ENCODE results near the gene RPL27A. TPM values are rescaled to one million over a fixed set of nuclear protein-coding genes. Genes with fewer than 3 reads are reported as not detected.
A peak's percentile ranks its signal among the peaks of the same experiment; 100 is the strongest.

The RPL27A gene
- 1,756 and 1,761 TPM in 2 replicates for total RNA-seq (2021; fragmentation: NEBNext Ultra II Directional; extraction: Animal tissue kit (Norgen Biotek cat#: 25700))
- 1,777 and 1,837 TPM in 2 replicates for polyA plus RNA-seq (2011; rRNA removed)
- 2,449 TPM for polyA plus RNA-seq (2011; cell fraction: cytosol; rRNA removed)
- polyA plus RNA-seq (2011; cell fraction: nucleus; rRNA removed) = 879 TPM
- 2,701 to 2,826 TPM (median 2,726 TPM) in 4 replicates for polyA plus RNA-seq (2012, experiment 1 of 2)
- polyA plus RNA-seq (2012, experiment 2 of 2) = 37,839 TPM
- polyA plus RNA-seq (2013, experiment 1 of 2) = 2,237 TPM
- polyA plus RNA-seq (2013, experiment 2 of 2) = 2,283 TPM
- polyA minus RNA-seq (2011; rRNA and poly(A)+ RNA removed) = 410 and 445 TPM in 2 replicates
- 498 TPM for polyA minus RNA-seq (2011; cell fraction: cytosol; rRNA and poly(A)+ RNA removed)
- 541 TPM for polyA minus RNA-seq (2011; cell fraction: nucleus; rRNA and poly(A)+ RNA removed)
- long read RNA-seq, experiment 1, full-length matches to known transcripts = 2,264 of 2,389 reads
- long read RNA-seq, experiment 1, partial matches to known transcripts = 70 of 2,389 reads
- long read RNA-seq, experiment 1, other reads (novel, unspliced or antisense) = 55 of 2,389 reads
- long read RNA-seq, experiment 2, full-length matches to known transcripts = 21 of 23 reads
- long read RNA-seq, experiment 2, partial matches to known transcripts = 0 of 23 reads
- long read RNA-seq, experiment 2, other reads (novel, unspliced or antisense) = 2 of 23 reads

GRCh38 chr11:8682303-8683114 is at the start of gene RPL27A, which contains the start of gene TRIM66:
Gene RPL27A, plus strand, starts transcription at chr11:8682792. Its CDS starts 22 bp downstream, at chr11:8682814.
Gene TRIM66, minus strand, starts transcription at chr11:8682665. Its CDS starts 10,391 bp downstream, at chr11:8672274.
- H3K14ac ChIP-seq (ENCODE audit: insufficient read length) = peak within 1 kb of the TSS; percentile 37
- no peak within 1 kb of the TSS for H2BK120ac ChIP-seq (replicated peaks; ENCODE audit: low read depth, low read length)
- WGBS, 2 experiments (ENCODE audit: extremely low coverage in 1 of 2, insufficient coverage in 1 of 2, insufficient read length in 1 of 2, insufficient replicate concordance in 2 of 2, low coverage in 1 of 2, low lambda C conversion rate in 2 of 2, missing lambda C conversion rate in 1 of 2) = 2% methylated on average over 51 of the region's 67 CpGs; no CpG with 5 or more reads in 1 of the 2 experiments
- H3K79me1 ChIP-seq (ENCODE audit: low read depth, low read length) = 0 out of 2 replicates have a peak, but pooled peaks cover 4% of the 10 kb centered on the region
- DNase-seq (ENCODE audit: low read depth in 1 of 2, low spot score in 2 of 2) (peak; percentile 82 to 100), FAIRE-seq (peak; percentile 7)
- H2BK20ac ChIP-seq (ENCODE audit: low read length) = no peak within 1 kb of the TSS
- peak within 1 kb of the TSS; percentile 98 for H3K4ac ChIP-seq (replicated peaks; ENCODE audit: insufficient read length, low read depth, low read length)
- no peaks in the 10 kb centered on the region for H3K27me3 ChIP-seq (replicated peaks in 1 of 4; ENCODE audit: control insufficient read depth in 3 of 4, extremely low read depth in 1 of 4, insufficient read depth in 3 of 4, low read length in 3 of 4)
- H3K18ac ChIP-seq (ENCODE audit: extremely low read depth, low read length) = peak within 1 kb of the TSS; percentile 100
- peak within 1 kb of the TSS; percentile 88 for H2AK5ac ChIP-seq (ENCODE audit: low read depth, low read length)
- no peaks in the 10 kb centered on the region for H3K9me3 ChIP-seq (ENCODE audit: insufficient read depth in 2 of 2, low read depth in 1 of 2, low read length in 1 of 2)
- peaks cover 8 to 32% of the 10 kb centered on the region in 2 experiments for H3K79me2 ChIP-seq (ENCODE audit: control insufficient read depth in 1 of 2, insufficient read depth in 2 of 2, low read length in 2 of 2)
- H3K4me3 ChIP-seq (ENCODE audit: extremely low read depth in 1 of 4, insufficient read depth in 2 of 4, low read depth in 3 of 4, low read length in 4 of 4) = peak within 1 kb of the TSS; percentile 87 to 98 (median 97)
- H3K36me3 ChIP-seq (ENCODE audit: control insufficient read depth in 2 of 4, insufficient read depth in 4 of 4, low read length in 3 of 4) = peaks cover 17 to 43% (median 33%) of the 10 kb centered on the region in 4 experiments
- H3K23me2 ChIP-seq (ENCODE audit: low read depth, low read length) = peaks cover 10% of the 10 kb centered on the region
- peak within 1 kb of the TSS; percentile 99; the same call in 1 of the 2 replicates for H4K8ac ChIP-seq (ENCODE audit: extremely low read depth, insufficient read depth, low read length)
- peaks cover 0 to 8% (median 2%) of the 10 kb centered on the region in 4 experiments; a peak in 4 of 7 replicates for H3K4me1 ChIP-seq (replicated peaks in 1 of 4; ENCODE audit: control insufficient read depth in 3 of 4, insufficient read depth in 4 of 4, low read length in 3 of 4)
- peak within 1 kb of the TSS; percentile 88 to 99 for H3K4me2 ChIP-seq (ENCODE audit: insufficient read depth in 1 of 2, low read depth in 2 of 2, low read length in 2 of 2)
- peak within 1 kb of the TSS; percentile 95 for H3K56ac ChIP-seq (replicated peaks; ENCODE audit: insufficient read length, low read depth, low read length)
- ChIA-PET CTCF (ENCODE audit: partially characterized antibody) (interaction anchor here (0.6 to 2.0 kb wide), 9 partner anchors 11 to 1575 kb away, joined by 3 to 5 read pairs (median 3); a partner anchor contains a TSS), POLR2A (ENCODE audit: partially characterized antibody) (interaction anchor here (0.7 to 8.5 kb wide), 61 partner anchors 10 to 703 kb away, joined by 3 to 143 read pairs (median 4); partner anchors contain the start of gene STK33)
- H3K23ac ChIP-seq (ENCODE audit: insufficient read length) = no peak within 1 kb of the TSS
- H2AFZ ChIP-seq (ENCODE audit: low read length) = no peak within 1 kb of the TSS
- peak within 1 kb of the TSS; percentile 96 for H3K27ac ChIP-seq (ENCODE audit: low read depth, low read length)
- peak within 1 kb of the TSS; percentile 98 to 99 (median 98) for H3K9ac ChIP-seq (replicated peaks in 1 of 4; ENCODE audit: extremely low read depth in 1 of 4, low read depth in 3 of 4, low read length in 3 of 4)
- H4K20me1 ChIP-seq (replicated peaks in 1 of 2; ENCODE audit: control insufficient read depth in 1 of 2, insufficient read depth in 2 of 2, low read length in 2 of 2) = peaks cover 0 to 14% of the 10 kb centered on the region in 2 experiments
- peak within 1 kb of the TSS; percentile 98 for H2BK5ac ChIP-seq (ENCODE audit: low read depth, low read length)
- H2BK12ac ChIP-seq (ENCODE audit: low read depth, low read length) = peak within 1 kb of the TSS; percentile 90
- H4K5ac ChIP-seq (ENCODE audit: insufficient read length, low read depth, low read length) = peak within 1 kb of the TSS; percentile 99
- 0 out of 2 replicates have a peak within 1 kb of the TSS, but pooled peaks have one; percentile 11 for H2BK15ac ChIP-seq (ENCODE audit: low read length)
- peak within 1 kb of the TSS; percentile 99 for H4K91ac ChIP-seq (replicated peaks; ENCODE audit: insufficient read length, low read length)
- TF ChIP-seq NANOG (IDR thresholded peaks at IDR 0.05; ENCODE audit: insufficient read depth, low read depth, low read length, poor library complexity, severe bottlenecking) (peak; percentile 26), SP1 (IDR thresholded peaks at IDR 0.05; ENCODE audit: low read depth, low read length) (peak; percentile 57; the same call in 1 of the 2 replicates), SRF (IDR thresholded peaks at IDR 0.05; ENCODE audit: low read depth, low read length) (no peak), SIN3A (conservative IDR thresholded peaks at IDR 0.05 in 1 of 2, IDR thresholded peaks at IDR 0.05 in 1 of 2; ENCODE audit: low read depth in 1 of 2, low read length in 2 of 2) (peak; percentile 26 to 61; a peak in 1 of 4 replicates), USF2 (IDR thresholded peaks at IDR 0.05; ENCODE audit: low read length) (no peak)

All from H1 (cell line).